A673 (cell line): ENCODE measurements around the gene ADRB2.

Experiments
- EZH2 ChIP-seq: fragments of 200-600 bp; sonication (generic); IDR thresholded peaks from 2 replicates; pipeline ENCODE4 v1.6.1; 2017; ENCODE audit warnings: borderline replicate concordance, low read depth, mild to moderate bottlenecking, mixed read lengths, antibody characterized with exemption, low read length; ENCODE audit not compliant: poor library complexity, severe bottlenecking
- TF ChIP-seq, protein P1 (sequence below): fragments of 300-800, 200-600 bp; sonication (generic); conservative IDR thresholded peaks from 2 replicates; pipeline ENCODE4 v1.5.1; 2017; ENCODE audit warnings: low read depth, mild to moderate bottlenecking, antibody characterized with exemption, low read length, moderate library complexity, mixed read lengths

DNA sequence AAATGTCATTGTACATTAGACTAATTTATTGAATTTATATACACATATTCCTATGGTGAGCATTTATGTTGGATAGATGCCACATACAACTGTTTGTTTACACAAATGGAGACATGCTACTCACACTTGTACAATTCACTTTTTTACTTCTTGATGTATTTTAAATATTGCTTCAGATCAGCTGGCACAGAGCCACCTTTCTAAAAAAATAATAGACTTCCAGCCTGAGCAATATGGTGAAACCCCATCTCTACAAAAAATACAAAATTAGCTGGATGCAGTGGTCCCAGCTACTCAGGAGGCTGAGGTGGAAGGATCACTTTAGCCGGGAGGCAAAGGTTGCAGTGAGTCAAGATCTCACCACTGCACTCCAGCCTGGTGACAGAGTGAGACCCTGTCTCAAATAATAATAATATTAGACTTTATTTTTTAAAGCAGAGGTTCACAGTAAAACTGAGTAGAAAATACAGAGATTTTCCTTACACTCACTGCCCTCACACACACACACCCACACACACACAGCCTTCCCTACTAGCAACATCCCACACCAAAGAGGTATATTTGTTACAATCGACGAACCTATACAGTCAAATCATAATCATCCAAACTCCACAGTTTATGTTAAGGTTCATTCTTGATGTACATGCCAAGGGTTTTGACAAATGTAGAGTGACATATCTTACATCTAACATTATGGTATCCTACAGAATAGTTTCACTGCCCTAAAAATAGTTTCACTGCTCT is 16.5 kb upstream of the ADRB2 start:
- TF ChIP-seq, protein P1, sequence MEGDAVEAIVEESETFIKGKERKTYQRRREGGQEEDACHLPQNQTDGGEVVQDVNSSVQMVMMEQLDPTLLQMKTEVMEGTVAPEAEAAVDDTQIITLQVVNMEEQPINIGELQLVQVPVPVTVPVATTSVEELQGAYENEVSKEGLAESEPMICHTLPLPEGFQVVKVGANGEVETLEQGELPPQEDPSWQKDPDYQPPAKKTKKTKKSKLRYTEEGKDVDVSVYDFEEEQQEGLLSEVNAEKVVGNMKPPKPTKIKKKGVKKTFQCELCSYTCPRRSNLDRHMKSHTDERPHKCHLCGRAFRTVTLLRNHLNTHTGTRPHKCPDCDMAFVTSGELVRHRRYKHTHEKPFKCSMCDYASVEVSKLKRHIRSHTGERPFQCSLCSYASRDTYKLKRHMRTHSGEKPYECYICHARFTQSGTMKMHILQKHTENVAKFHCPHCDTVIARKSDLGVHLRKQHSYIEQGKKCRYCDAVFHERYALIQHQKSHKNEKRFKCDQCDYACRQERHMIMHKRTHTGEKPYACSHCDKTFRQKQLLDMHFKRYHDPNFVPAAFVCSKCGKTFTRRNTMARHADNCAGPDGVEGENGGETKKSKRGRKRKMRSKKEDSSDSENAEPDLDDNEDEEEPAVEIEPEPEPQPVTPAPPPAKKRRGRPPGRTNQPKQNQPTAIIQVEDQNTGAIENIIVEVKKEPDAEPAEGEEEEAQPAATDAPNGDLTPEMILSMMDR: no peak
- TF ChIP-seq EZH2: no peak
